HG03439 (cell line): ENCODE measurements around the gene DGKI.

Experiments used
- ATAC-seq: cut with Tn5 transposase; IDR thresholded peaks from one replicate; pipeline ENCODE4 v1.9.1; 2021; ENCODE audit warnings: mild to moderate bottlenecking, moderate library complexity; ENCODE audit not compliant: unreplicated experiment

Gene DGKI

GRCh38 chr7:137692399-137692798 lies 154.4 kb downstream of the DGKI start:
- no peak for ATAC-seq

GRCh38 chr7:137691566-137691965 lies 155.2 kb downstream of the DGKI start:
- no peak for ATAC-seq

GRCh38 chr7:137690635-137691034 lies 156.1 kb downstream of the DGKI start:
- no peak for ATAC-seq

GRCh38 chr7:137689761-137690160 lies 157.0 kb downstream of the DGKI start:
- no peak for ATAC-seq

- ATAC-seq = no peak
These were observed 159.1 kb downstream of the DGKI start for GRCh38 chr7:137687556-137688265.

GRCh38 chr7:137685433-137686164 lies 161.2 kb downstream of the DGKI start:
- ATAC-seq = no peak

GRCh38 chr7:137684776-137685175 lies 162.0 kb downstream of the DGKI start:
- no peak for ATAC-seq

GRCh38 chr7:137684316-137684715 lies 162.5 kb downstream of the DGKI start:
- ATAC-seq = no peak

- ATAC-seq = no peak
These were observed 164.2 kb downstream of the DGKI start for GRCh38 chr7:137682596-137682995.

GRCh38 chr7:137681657-137682562 lies 164.9 kb downstream of the DGKI start:
- ATAC-seq = no peak

GRCh38 chr7:137674551-137675409 lies 172.0 kb downstream of the DGKI start:
- no peak for ATAC-seq

- ATAC-seq = no peak
These were observed 172.7 kb downstream of the DGKI start for GRCh38 chr7:137674048-137674447.

GRCh38 chr7:137671920-137672319 lies 174.9 kb downstream of the DGKI start:
- no peak for ATAC-seq

- no peak for ATAC-seq
These were observed 176.3 kb downstream of the DGKI start for GRCh38 chr7:137670222-137671064.

- ATAC-seq = no peak
These were observed 177.1 kb downstream of the DGKI start for GRCh38 chr7:137669706-137670105.

GRCh38 chr7:137668404-137668803 lies 178.4 kb downstream of the DGKI start:
- no peak for ATAC-seq

- no peak for ATAC-seq
These were observed 179.0 kb downstream of the DGKI start for GRCh38 chr7:137667633-137668387.

- no peak for ATAC-seq
These were observed 181.9 kb downstream of the DGKI start for GRCh38 chr7:137664846-137665245.

- no peak for ATAC-seq
These were observed 185.1 kb downstream of the DGKI start for GRCh38 chr7:137661634-137662033.
